NT2/D1 (cell line): Measurements from ENCODE around the gene RDH13.

Experiments used
- SUZ12 ChIP-seq: IDR thresholded peaks from 2 replicates; pipeline ENCODE4 v1.6.1; 2011; ENCODE audit not compliant: insufficient read length, insufficient read depth; ENCODE audit errors: extremely low read depth
- YY1 ChIP-seq: IDR thresholded peaks from 2 replicates; pipeline ENCODE4 v1.6.1; 2011; ENCODE audit not compliant: insufficient read length, insufficient read depth
- ZNF274 ChIP-seq: IDR thresholded peaks from 2 replicates; pipeline ENCODE4 v1.6.1; 2011; ENCODE audit warnings: mild to moderate bottlenecking, low read depth, low read length

DNA sequence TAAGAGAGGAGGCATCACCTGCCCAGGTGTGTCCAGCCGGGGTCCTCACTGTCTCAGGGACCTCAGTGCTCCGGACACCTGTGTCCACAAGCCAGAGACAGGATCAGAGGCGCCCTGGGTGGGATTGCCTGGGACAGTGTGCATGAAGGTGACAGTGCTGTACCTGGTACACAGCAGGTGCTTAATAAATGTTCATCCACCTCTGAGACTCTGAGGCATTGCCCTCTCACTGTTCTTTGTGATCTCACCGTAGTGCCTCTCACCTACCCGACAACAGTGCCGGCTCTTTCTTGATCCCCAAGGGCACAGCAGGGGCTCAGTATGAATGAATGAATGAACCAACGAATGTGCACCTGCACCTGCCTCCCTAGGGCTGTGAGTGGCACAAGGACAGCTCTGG, 9.2 kb downstream of the RDH13 start:
- TF ChIP-seq SUZ12 (no peak), YY1 (no peak), ZNF274 (no peak)
